NCI-H226 (cell line): ENCODE results near the gene TTC7B.

Experiments used
- DNase-seq: peaks from one replicate; pipeline ENCODE4 v3.0.0-alpha.2; 2015

Gene TTC7B

DNA sequence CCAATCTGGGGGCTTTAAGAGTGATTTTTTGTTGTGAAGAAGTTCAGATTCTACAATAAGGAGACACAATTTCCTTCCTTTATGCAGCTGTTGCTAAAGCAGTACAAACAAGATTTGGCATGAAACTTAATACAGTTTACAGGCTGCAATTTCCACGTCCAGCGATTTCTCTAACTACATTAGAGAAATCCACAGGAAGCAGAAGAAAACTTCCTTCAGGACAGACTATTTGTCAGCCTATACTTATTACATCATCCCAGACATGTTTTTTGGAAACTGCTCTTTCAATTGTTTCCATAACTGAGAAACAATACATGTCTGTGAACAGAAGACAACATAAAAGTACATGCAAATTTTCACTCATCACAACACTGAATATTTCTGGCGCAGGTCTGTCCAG, 204.3 kb downstream of the TTC7B start:
- DNase-seq, result no peak

GRCh38 chr14:90611501-90611900, 204.7 kb downstream of the TTC7B start:
- no peak for DNase-seq

GRCh38 chr14:90610346-90611040, 205.7 kb downstream of the TTC7B start:
- DNase-seq, result no peak

DNA sequence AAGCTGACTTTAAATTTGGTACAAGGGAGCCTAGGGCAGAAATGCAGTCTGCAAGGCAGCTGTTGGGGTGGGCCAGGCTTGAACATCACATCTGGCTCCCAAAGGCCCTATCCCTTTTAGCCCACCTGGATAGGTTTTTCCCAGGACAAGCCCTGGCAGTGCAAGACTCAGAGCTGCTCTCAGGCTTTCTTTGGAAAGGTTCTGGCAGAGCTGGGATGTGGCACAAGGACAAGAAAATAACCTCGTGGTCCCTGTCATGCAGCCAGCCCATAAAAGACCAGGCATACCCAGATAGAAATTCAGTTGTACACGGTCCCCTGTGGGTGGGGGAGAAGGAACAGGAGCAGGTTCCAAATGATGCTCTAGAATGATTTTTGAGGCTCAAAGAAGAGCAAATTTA, 206.9 kb downstream of the TTC7B start:
- DNase-seq, result no peak

DNA sequence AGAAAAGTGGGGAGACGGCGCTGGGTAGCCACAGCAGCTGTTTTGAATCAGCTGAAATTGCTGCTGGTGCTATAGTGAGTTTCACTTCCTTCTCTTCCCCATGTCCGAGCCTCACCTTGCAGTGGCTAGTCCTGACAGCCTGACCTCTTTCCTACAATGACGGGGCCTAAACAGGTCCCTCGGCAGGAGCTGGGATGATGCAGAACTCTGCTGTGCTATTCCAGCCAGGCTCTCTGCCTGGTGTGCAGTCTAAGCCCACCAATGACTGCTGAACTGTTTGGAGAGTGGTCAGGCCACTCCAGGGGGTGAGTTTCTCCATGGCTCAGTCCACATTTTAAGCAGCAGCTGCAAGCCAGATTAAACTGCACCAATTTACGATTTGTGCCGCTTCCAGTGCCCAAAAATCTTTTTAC, 207.3 kb downstream of the TTC7B start:
- DNase-seq, result no peak

DNA sequence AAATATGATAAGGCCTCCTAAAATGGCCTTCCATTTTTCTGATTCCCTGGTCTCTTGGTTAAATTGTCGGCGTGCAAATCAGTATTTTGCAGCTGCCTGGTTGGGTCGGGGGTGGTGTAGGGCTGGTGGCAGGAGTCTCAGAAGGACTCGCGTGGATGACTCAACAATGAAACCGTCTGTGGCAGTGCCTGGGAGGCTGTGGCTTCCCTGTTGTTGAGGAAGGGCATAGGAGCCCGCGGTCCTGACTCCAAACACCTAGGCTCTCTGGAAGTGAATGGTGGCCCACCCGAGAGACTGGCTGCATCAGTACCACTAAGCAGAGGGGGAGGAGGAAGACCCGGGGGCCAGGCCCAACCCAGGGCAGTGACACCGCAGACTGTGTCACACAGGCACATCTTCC, 207.9 kb downstream of the TTC7B start:
- no peak for DNase-seq

DNA sequence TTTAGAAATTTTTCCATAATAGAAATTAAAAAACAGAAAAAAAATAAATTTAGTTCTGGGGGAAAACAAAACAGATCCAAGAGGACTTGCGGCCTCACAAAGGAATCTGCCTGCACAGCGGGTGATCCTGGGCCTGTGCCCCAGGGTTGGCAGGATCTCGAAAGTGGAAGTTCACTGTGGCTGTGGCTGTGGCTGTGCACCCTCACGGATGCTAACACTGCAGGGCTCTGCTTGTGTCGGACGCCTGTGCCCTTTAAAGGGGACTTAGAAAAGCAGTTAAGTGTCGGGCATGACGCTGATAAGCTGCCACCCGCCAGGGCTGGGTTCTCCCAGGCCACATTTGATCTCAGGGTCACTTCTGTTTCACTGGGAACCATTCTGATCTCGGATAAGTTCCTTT, 209.1 kb downstream of the TTC7B start:
- no peak for DNase-seq

DNA sequence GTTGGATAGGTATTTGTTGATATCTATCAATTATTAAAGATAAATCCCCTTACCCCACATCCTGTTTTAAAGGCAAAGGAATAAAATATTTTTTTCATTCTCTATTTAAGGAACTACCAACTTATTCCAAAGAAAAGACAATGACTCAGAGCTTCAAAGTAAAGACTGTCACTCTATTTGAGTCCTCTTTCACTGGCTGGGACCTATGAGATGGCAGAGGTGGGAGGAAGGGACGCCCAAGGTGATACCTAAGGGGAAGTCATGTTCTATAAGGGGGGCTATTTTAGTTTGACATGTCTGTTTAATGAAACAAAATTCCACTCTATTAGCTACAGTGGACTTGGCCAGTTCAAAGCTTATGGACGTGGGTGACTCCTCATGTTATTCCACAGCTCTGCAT, 209.8 kb downstream of the TTC7B start:
- DNase-seq, result no peak

DNA sequence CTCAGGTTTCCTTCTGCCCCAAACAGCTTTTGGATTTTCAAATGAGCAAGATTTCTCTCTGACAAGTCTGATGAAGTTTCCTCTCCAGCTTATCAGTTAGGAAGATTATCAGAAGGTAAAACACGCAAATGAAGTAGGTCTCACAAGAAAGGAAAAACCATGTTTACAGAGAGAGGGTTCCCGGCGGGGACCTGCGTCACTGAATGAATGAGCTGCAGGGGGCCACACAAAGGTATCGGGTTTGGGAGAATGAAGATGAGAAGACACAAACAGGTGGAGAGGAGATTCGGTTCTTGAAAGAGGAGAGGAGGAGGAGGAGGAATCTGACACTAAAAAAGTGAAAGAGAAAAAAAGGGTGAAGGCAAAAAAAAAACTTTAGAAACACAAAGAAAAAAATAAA, 210.8 kb downstream of the TTC7B start:
- no peak for DNase-seq

DNA sequence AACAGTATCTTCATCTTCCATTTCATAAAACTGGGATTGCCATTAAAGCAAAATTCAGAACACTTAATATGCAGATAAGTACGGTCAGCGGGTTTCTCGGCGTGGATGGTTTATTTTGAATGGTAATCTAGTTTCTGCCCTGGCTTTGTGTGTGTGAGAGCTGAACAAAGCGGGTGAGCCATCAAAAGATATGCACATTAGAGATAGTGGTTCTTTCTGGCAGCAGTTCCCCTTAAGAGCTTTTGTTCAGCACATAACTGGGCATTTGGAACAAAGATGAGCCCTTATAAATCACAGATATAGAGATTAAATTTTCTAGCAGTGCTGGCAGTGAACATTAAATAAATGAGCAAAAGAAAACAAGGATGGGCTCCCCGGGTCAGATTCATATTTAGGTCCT, 211.9 kb downstream of the TTC7B start:
- DNase-seq, result no peak

DNA sequence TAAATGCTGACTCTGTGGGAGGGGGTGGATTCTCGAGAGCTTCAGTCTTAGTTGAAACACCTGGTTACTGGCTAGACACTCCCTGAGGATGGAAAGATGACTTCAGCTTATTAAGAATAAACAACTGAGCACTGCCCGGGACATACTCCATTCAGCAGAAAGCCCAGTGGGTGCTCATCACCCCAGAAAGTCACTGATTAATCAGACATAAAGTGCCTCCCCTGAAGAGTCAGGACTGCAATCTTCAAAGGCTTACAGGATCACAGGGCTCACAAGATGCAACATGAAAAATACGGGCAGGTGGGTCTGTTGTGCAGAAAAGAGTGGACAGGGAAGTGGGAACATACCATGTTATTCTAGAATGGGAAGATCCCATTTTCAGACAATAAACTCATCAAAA, 212.4 kb downstream of the TTC7B start:
- DNase-seq, result no peak

DNA sequence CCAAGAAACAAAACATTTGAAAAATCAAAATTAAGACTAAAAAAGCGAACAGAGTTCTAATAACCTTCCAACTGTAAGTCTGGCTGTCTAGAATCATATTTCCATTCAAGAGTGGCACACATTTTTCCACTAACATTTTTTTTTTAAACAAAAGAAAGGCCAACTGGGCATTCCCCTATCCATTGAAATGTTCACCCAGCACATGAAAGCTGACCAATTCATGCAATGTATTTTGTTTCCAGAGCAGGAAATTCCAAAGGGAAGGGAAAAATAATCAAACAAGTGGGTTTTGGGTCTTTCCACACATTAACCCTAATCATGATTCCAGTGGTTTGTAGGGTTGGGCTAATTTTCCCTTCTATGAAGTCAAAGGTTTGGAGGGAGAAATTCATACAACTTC, 212.9 kb downstream of the TTC7B start:
- no peak for DNase-seq

GRCh38 chr14:90602088-90602687, 214.0 kb downstream of the TTC7B start:
- no peak for DNase-seq

DNA sequence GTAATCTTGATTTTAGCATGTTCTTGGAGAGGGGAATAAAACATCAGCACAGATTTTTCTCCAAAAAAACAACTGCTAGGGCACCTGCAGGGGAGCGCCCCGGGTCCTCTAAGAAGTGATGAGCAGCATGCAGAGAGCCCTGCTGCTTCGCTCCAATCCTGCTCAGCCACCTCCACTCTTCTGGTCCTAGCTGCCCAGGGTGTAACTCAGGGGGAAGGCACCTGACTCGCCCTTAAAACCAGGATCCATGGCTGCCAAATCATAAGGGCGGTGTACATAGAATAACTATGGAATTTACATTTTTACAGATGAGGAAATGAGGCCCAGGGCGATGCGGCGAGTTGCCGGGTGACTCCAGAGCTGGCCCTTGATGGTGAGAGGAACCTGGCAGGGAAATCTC, 214.7 kb downstream of the TTC7B start:
- no peak for DNase-seq

GRCh38 chr14:90600619-90601018, 215.6 kb downstream of the TTC7B start:
- no peak for DNase-seq

- DNase-seq, result no peak
These were observed 216.3 kb downstream of the TTC7B start for GRCh38 chr14:90599748-90600507.

- no peak for DNase-seq
These were observed 216.9 kb downstream of the TTC7B start for GRCh38 chr14:90599339-90599738.

DNA sequence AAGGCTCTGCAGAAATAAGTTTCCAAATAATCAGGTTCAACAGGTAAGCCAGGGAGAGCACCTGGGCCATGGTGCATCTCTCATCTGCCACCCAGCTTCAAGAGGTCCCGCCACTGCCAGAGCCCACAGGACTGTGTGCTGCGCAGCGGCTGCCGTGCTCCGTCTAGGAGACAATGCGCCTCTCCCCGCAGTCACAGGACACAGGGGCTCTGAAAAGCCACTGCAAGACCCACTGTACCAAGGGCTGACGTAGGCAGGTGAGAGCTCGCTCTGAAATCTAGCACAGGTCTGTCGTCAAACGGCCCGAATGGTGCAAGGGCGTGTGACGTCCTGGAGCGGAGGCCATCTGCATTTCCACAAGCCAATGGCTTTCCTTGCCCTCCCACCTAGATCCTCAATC, 218.3 kb downstream of the TTC7B start:
- no peak for DNase-seq

- DNase-seq, result no peak
These were observed 219.5 kb downstream of the TTC7B start for GRCh38 chr14:90596733-90597132.

DNA sequence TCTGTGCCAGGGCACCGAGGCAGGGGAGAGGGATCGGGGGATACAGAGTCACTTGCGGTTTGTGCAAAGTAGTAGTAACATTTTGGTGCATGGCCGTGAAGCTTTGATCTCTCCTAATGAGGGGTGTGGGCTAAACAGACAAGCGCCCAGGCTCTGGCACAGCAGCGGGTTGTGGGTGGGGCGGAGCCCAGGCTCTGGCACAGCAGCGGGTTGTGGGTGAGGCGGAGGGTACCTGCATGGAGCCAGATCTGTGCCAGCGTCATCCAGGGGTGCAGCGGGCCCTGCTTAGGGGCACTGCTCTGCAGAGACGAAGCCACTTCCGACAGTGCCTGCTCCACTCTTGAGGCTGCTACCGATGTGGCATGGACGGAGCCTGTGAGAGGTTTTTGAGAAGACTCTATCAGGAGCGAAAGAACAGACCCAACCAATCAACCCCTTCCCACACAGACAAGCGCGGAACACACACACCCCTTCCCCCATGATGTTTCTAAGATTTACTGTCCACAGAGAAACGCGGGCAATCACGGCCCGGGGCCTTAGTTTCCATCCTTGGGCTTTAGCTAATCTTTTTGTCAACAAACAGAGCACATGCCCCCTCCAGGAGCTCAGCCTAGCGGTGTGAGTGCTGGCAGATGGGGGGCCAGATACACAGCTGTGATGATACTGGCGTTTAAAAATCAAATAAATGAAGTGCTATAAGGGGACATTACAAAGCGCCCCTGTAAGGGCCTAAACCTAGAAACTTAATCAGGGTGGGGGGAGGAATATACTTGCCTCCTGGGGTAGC, 222.8 kb downstream of the TTC7B start:
- DNase-seq, result no peak

- no peak for DNase-seq
These were observed 223.6 kb downstream of the TTC7B start for GRCh38 chr14:90592655-90593054.

DNA sequence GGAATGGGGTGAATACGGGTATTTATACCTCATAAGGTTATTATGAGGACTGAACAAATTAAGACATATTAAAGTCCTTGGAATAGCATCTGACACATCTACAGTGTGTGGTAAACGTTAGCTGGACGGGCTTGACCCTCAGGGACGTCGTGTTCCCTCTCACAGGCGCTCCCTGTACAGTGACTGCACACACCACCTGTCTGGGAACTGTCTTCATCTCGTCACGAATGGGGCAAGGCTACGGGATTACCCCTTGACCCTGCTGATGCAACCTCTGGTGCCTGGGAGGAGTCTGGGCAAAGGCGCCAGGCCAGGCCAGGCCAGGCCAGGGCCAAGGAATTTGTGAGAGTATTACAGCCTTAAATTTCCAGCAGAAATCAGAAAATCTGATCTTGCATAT, 228.3 kb downstream of the TTC7B start:
- no peak for DNase-seq

DNA sequence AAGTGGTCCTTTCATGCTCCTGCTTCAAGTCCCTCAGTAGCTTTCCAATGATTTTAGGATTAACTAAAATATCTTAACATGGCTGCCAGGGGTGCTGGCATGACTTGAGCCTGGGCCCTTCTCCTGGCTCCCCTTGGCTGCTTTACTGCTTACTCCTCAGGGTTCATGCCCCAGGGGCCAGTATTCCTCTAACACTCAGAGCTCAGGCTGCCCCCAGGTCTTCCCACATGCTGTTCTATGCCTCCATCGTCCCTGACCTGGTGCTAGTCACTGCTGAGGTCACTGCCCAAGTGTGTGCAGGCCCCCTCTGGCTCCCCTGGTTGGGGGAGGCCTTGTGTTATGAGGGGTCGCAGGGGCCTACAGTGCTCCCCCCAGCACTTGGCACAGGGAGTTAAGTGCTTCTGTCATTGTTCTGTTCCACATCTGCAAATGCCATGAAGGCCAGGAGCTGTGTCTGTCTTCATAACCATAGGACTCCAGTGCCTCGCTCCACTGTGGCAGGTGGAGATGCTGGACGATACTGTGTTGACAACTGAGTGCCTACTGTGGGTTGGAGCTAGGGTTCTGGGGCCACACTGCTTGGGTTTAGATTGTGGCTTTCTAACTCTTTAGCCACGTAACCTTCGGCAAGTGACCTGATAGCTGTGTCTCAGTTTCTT, 228.8 kb downstream of the TTC7B start:
- no peak for DNase-seq
